Daoy (cell line): Measurements from ENCODE around the gene FGF6. TPM values are rescaled to one million over a fixed set of nuclear protein-coding genes. Genes with fewer than 3 reads are reported as not detected.

ENCODE experiments used
- DNase-seq: peaks from one replicate; pipeline ENCODE4 v3.0.0-alpha.2; 2015; ENCODE audit warnings: low read depth
- total RNA-seq: library from RNA; depleted of rRNA; stranded (reverse); fragments of >200 nt; shearing (Covaris generic); gene quantifications from 2 replicates; pipeline ENCODE4 v1.2.3, GENCODE V29; 2014

The FGF6 gene
- total RNA-seq, 1 experiment from 2014 or later: not detected

DNA sequence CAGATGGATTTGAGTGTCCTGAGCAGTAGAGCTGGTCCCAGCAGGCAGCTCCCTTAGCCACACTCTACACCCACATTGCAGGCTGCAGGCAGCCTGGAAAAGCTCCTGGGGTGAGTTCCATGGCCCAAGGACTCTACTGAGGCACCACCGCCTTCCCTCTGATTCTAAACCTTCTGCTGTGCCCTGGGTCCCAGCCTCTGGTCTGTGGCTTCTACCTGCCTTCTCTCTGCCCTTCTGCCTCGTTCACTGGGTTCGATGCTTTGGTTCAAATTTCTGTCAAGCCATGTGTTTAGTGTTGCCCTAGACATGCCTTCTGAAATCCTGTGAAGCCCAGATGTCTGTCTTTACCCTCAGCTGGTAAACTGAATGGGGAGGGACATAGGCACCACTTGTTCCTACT lies 1.5 kb upstream of the FGF6 start:
- no peak for DNase-seq

DNA sequence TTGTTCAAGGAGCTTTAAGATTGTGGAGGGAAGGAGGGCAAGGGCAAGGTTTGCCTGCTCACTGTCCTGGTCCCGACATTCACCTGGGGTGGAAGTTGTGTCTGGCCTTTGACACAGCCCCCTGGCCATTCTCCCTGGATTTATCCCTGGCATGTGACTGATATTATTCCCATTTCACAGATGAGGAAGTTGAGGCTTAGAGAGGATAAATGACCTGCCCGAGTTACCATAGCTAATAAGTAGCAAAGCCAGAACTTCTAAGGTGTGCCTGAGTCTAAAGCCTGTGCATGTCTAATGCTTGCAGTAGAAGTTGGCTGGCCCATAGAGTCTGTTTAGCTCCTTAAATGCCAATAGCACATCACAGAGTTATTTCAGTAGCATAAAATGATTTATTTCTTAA lies 720 bp upstream of the FGF6 start:
- DNase-seq: no peak

DNA sequence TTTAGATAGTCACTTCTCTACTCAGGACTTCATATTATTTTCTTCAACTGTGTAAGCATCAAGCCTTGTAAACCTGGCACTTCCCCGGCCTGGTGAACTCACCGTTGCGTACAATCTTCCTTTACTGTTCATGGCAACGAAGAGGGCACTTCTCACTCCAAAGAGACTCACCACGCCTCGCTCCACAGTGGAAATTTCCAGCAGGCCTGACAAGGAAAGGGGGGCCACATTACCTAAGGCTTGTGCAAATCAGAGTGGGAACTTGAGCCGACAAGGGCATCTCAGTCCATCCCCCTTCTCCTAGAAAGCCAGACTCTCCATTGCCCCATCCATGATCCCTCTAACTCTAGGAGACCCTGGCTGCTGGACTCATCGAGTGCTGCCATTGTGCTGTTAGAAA lies 1.6 kb downstream of the FGF6 start:
- no peak for DNase-seq

DNA sequence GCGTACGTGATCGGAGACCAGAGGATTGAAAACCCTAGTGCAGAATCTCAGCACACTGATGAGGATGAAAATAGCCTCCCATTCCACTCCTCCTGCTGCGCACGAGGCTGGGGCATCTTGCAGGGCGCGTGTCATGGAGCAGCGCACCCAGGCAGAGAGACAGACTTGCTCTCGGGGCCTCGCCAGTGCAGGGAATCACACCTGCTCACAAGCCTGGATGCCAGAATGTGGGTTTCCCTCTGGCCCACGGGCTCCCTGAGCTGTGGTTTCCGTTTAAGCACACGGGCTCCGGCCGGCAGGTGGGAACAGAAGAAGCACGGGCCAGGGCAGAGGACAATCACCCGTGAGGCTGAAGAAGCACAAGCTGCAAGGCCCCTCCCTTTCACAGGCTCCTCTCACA lies 2.0 kb downstream of the FGF6 start:
- DNase-seq: no peak

DNA sequence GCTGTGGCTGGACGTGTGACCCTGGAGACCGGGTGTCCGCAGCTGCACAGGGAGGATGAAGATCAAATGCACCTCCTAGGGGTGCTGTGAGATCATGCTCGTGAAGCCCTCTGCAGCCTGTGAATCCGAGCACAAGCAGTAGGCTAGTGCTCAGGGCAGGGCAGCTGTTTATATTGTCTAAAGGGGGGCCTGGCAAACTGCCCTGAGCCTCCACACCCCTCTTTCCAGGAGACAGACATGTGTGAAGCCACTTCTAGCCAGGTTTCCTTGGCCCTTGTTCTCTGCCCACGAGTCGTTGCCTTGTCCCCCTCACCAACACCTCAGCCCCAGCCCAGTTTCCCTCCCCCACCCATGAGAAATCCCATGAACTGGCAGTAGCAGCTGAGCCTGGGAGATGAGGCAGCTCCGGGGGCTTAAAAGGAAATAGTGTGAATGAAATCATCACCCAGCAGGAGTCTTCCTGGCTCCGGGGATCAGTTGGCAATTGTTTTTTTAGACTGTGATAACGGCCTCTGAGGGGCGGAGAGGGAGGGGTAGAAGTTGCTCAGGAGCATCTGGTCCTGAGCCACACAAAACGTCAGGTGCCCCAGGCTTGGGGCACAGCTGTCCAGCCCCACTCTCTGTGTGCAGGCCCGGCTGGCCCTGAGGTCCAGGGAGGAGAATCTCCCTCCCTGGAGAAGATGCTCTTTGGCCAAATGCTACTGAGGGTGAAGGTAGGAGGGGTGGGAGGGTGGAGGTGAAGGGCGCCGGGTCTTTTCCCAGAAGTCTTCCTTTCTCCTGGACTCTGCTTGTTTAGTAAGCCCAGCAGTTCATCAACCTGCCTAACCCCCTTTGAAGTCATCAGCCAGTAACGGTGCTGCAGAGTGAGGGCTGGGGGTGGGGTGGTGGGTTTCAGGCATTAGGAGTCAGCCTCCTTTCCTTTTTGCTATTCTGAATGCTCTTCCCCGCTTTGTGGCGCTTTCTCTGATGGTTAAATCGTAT lies 4.0 kb downstream of the FGF6 start:
- peak; percentile 78 for DNase-seq

DNA sequence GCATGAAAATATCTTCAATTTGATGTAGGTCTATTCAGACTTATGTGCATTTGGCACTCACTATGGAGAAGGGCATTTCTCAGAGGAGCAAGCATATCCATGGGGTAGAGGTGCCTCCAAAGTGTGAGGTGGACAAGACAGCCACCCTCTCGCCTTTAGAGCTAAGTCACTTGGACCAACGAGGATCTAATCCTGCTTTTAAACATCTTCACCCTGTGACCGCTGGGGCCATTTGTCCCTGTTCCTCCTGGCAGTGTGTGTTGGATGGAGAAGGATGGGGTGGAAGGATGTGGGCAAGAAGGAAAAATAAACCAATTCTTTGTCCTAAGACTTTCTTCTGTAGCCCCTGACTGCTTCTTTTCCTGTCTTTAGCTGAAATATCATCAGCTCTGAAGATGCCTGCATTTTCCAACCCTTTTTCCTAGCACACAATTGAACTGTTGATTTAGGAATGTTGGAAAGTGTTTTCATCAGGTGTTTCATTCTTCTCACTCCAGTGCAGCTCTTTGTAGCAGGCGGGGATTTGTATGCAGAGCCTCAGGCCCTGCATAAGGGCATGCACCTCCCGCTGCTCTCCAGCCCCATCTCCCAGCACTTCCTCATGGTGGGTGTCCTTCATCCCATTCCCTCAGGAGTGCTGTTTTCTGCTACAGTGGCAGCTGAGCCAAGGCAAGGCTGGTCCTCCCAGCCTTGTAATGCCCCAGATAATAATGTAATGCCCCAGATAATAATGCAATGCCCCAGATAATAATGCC lies 5.3 kb downstream of the FGF6 start:
- no peak for DNase-seq

DNA sequence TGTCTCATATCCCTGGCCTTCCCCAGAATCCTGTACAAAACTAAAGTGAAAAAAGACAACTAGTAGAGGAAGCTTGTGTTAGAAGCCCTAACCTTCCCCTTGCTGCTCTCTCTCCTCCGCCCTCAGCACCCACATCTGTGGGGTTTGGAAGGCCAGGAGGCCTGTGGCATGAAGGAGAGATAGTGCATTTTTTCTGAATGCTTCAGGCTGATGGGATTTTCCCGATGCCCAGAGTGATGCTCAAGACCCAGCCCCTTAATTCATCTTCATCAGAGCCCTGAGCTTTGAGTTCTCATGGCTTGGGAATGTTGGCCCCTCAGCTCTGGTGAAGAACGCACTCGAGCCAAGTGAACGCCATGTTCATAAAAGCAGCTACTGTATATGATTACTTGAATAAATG lies 5.9 kb downstream of the FGF6 start:
- peak; percentile 34 for DNase-seq

DNA sequence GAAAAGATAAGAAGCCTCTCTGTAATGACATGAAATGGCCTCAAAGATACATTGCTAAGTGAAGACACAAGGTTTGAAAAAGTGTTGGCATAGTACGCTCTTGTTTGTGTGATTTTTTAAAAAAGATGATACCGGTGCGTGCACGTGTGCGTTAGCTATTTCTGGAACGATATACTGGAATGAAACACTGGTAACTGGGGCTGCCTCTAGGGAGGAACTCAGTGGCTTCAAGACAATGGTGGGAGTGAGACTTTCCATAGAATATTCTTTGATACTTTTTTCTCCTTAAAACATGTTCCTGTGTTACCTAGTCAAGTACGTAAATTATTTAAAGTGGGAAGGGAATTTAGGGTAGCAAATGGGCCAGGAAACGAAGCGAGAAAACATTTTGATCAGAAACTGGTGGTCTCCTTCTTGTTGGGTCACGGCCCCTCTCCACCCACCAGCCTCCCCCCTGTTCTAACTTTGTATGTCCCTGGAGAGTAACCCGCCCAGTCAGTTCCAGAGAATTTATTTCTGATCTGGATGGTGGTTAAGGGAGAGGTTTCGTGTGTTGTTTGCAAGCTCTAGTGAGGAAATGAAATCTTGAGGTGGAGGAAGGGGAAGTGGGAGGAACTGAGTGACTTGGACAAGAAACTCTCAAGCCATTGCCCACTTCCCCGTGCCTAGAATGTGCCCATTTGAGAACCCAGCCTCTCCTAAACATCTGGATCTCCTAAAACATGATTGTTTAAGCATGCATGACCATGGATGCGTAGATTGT lies 6.6 kb downstream of the FGF6 start:
- no peak for DNase-seq

DNA sequence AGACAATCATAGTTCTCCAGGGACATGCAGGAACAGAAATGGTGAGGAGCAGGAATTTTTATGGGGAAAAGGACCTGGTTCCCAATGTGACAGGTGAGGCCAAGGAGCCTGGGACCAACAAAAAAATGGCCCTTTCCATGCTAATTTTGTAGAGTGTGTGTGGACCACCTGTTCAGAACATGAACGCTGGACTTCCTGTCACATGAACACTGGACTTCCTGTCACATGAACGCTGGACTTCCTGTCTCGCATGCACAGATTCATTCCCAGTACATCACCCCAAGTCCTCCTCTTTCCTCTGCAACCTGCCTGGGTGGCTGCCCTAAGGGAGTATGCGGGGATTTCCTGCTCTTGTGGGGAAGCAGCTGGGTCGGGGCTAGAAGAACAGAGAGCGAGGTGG lies 10.1 kb downstream of the FGF6 start:
- no peak for DNase-seq

DNA sequence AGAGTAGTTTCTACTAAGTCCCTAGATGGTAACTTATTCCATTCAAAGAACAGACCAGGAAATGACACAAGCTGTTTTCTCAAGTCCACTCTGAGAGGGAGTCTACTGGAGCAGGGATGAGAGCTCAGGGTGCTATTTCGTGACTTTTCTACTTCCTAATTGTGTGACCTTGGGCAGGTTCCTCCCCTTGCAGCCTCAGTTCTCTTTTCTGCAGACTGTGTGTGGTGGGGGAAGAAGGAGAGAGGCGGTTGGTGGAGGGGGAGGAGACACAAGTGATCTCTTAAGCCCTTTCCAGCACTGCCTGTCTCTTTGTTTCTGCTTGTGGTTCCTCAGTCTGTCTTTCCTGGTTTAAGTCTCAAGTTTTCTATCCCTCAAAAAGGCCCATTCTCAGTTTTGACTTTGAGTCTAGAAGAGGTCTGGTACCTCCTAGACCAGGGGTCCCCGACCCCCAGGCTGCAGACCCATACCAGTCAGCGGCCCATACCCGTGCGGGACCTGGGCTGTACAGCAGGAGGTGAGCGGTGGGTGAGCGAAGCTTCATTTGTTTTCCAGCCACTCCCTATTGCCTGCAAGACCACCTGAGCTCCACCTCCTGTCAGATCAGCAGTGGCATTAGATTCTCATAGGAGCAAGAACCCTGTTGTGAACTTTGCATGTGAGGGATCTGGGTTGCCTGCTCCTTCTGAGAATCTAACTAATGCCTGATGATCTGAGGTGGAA lies 10.7 kb downstream of the FGF6 start:
- no peak for DNase-seq

DNA sequence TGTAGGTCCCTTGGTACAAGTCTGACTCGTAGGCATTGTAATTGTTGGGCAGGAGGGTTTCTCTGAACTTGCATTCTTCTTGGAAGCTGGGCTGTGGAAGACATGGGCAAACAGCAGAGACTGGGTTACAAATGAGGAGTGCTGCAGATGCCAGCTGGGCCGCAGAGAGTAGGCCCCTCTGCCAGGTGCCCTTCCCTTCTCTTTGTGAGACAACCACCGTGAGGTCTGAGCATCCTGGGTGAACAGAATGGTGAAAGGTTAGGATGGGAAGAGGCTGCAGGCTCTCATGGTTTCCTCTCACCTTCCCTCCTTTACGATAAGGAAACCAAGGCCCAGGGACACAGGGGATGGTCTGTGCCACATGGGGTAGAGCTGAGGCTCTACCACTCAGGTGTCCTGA lies 11.3 kb downstream of the FGF6 start:
- DNase-seq: no peak

DNA sequence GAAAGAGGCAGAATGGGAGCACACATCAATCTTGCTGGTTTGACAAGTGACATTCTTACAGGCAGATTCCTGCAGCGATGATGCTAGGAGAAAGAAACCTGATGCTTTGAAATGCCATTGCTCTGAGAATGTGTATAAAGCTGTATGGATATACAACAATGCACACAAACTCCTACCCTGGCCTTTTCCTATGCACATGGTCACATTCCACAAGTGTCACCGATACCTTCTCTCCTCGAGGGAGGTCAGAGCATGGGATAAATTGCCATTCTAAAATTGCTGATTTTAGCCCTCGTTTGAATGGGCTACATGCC lies 11.9 kb downstream of the FGF6 start:
- DNase-seq: no peak

DNA sequence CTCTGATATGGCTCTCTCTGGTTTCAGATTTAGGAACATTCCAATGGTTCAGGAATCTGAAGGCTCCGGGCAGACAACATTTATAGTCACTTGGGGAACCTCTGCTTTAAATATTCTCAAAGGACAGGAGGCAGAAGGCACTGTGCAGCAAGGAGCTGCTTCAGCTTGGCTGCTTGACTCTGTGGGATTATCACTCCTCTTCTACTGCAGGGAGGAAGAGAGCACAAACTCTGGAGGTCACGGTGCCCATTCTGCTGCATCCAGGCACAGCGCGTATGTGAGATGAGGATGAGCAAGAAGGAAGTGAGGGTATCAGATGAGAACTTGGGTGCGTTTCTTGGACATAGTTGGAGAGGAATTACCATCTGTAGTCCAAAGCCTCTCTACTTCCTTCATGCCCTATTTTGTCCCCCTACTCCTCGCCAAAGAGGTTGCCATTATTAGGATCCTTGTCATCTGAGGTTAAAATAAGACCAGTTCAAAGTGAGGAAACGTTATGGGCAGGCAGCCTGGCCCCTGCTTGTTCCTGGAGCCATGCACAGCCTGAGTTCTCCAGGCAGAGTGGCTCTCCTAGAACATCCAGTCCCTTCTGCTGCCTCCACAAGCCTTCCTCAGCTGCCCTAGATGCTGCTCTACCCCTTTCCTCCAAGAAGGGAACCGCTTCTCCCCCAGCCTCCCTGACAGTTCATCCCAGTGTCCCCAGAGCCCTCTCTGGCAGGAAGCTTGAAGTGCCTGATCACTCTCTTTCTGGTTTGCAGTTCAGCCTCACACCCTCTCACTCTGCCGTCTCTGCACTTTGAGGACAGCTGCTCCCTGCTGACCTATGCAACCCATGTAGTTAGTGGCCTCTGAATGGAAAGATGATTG lies 12.5 kb downstream of the FGF6 start:
- DNase-seq: no peak

DNA sequence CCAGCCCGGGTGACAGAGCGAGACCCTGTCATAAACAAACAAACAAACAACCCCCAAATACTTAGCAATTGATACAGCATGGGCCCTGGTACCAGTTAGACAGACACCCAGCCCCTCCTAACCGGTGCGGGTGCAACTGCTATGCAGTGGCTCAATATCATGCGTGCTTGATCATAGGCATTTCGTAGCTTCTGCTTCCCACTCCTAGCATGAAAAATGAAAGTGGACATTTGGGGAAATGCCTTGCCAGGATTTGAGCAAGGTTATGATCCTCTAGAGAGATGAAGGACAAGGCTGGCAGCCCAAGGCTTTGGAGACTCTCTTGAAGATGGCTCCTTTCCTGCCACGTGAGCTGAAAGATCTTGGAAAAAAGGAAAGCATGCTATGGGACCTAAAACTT lies 13.7 kb downstream of the FGF6 start:
- no peak for DNase-seq

DNA sequence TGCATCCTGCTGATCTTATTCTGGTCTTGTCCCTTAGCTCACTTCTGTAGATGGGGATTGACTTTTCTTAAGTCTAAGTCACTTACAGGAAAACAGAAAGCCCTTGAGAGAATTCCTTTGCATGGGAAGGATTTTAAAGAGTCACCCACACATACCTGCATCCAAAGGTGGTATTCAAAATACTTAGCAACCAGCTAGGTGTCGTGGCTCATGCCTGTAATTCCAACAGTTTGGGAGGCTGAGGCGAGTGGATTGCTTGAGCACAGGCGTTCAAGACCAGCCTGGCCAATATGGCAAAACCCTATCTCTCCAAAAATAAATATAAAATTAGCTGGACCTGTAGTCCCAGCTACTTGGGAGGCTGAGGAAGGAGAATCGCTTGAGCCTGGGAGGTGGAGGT lies 14.2 kb downstream of the FGF6 start:
- DNase-seq: no peak

DNA sequence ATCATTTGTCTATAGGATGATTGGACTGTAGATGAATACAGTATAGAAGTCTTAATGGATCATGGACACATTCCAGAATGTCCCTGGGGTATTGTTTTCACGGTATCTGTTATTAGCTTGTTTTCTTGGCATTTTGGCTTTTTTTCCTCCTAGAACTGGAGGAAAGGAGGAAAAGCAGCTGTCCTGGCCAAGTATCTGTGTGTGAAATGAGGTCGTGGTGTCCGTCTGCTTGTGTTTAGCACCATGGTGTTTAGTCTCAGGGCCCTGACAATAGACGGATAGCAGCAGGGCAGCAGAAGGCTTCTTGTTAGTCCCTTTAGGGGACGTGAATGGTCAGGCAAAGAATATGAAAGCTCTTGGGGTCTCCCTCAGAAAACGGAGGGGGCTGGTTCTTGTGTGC lies 21.2 kb downstream of the FGF6 start:
- no peak for DNase-seq

DNA sequence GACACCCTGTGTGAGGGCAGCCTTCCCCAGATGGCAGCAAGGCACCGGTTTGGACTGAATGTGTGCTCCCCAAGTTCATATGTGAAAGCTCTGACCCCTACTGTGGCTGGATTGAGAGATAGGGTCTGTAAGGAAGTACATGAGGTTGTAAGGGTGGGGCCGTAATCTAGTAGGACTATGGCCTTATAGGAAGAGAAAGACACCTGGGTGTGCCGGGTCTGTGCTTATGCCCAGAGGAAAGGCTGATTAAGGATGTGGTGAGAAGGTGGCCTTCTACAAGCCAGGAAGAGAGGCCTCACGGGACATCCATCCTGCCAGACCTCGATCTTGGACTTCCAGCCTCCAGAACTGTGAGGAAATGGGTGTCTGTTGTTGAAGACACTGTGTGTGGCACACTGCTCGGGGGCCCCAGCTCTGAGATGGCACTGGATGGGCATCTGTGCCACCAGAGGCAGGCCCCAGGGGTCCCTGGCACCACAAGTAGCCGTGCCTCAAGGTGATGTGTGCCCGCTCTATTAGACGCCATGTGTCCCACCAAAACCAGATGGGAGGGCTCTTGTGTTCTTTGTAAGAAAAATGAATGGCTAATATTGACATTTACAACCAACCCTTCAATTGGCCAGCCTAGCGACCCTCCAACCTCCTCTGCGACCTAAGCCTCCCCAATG lies 22.0 kb downstream of the FGF6 start:
- no peak for DNase-seq

DNA sequence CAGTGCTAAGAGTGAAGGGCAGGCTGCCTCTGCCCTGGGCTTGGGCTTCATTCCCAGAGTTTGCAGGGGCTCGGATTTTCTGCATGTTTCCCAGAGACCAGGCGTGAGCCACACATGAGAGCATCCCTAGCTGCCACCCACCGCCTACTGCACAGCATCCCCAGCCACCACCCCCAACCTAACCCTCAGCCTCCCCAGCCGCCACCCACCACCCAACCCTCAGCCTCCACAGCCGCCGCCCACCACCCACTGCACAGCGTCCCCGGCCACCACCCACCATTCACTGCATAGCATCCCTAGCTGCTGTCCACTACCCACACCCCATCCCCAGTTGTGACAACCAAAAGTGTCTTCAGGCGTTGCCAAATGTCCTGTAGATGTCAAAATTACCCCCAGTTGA lies 22.6 kb downstream of the FGF6 start:
- DNase-seq: no peak

DNA sequence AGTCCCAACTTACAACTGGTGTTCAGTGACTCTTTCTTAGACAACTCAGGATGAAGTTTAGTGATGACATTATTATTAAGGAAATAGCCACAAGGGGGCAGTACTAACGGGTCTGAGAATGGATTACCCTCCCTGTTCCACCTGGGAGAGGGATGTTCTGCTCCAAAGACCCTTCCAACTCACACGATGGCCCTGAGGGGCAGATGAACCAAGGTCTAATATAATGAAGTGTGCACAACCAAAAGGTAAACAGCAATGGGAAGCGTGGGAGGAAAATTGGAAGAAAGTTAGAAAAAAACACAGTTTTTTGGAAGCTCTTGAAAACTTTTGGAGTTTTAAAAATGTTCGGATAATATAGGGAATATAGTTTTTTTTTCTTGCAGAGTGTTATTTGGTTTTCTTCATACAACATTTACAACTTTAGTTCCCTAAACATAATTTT lies 24.0 kb downstream of the FGF6 start:
- peak; percentile 30 for DNase-seq

DNA sequence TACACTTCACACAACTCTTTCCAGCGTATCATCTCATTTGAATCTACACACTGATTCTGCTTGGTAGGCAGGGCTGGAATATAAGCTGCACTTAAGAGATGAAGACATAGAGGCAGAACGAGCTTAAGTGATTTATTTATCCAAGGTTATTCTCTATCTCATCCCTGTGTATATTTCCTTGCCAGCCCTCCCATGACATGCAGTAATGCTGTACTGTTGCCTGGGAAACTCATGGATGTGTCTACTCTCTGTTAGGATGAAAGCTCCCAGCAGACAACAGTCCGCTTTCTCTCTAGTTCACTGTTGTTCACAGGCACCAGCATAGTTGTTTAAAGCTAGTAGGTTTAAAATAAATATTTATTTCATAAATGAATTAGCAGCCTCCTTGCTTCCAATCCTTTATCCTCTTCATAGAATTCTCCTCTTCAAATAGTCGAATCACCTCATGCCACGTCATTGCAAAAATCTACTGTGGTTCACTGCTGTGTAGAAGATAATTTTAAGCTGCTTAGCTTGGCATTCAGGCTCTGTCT lies 25.4 kb downstream of the FGF6 start:
- no peak for DNase-seq
